ENCODE data around the gene FAM181B. TPM values are rescaled to one million over a fixed set of nuclear protein-coding genes. Genes with fewer than 3 reads are reported as not detected.

Gene FAM181B
- polyA plus RNA-seq, 1 donor (not counting 4 experiments of a cell fraction or from before 2014, with no cell fraction given) = 0.01 TPM

DNA sequence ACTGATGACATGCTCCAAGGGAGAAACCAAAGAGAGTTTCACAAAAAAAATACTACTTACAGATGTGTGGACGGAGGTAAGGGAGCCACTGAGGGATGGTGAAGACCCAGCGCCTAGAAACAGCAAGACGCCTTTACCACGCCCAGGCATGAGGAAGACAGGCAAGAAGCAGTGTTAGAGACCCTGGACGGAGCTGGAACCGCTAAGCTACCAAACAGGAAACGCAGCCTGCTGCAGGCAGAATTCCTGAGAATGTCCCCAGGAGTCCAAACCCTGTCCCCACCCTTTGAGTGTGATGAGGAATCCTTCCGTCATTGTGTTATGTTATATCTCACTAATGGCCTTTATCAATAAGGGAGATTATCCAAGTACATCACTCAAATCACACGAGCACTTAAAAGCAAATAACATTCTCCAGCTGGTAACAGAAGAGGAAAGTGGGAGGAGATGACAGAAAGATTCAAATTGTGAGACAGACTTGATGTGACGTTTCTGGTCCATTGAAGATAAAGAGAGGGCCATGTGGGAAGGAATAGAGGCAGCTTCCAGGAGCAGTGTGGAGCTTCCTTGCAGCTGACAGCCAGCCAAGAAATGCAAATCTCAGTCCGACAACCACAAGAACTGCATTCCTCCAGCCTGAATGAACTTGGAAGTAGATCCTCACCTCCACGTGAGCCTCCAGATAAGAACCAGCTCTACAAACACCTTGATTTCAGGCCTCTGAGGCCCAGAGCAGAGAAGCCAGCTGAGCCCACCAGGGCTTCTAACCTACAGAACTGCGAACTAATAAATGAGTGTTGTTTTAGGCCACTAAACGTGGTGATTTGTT lies 19.1 kb downstream of the FAM181B start:
- FAIRE-seq = no peak
- H3K4me1 ChIP-seq (ENCODE audit: control insufficient read depth, extremely low read depth, insufficient read depth, low read length) = no peaks in the 10 kb centered on the region
- H3K27ac ChIP-seq (ENCODE audit: control insufficient read depth, insufficient read depth, low read length) = no peak overlapping the region
- DNase-seq (ENCODE audit: low read depth, low spot score) = no peak
- H3K4me2 ChIP-seq (ENCODE audit: control insufficient read depth, extremely low read depth, insufficient read depth, low read depth, low read length) = no peak overlapping the region
- H2AFZ ChIP-seq (ENCODE audit: control insufficient read depth, low read length) = no peak overlapping the region
- H3K9me1 ChIP-seq (ENCODE audit: control insufficient read depth, extremely low read depth, insufficient read depth, low read length) = no peaks in the 10 kb centered on the region
- dilution Hi-C loops (cut with MboI; ENCODE audit: extremely low pct_ligation_motif_present, low sequenced_read_pairs) = loop anchor here (25.0 kb wide), 1 partner anchor 1098 kb away; no protein-coding TSS in a partner anchor
- no peak overlapping the region for H3K4me3 ChIP-seq (ENCODE audit: control insufficient read depth in 2 of 3, extremely low read depth in 1 of 3, insufficient read depth in 2 of 3, low read depth in 1 of 3, low read length in 3 of 3)
- H3K79me2 ChIP-seq (ENCODE audit: control insufficient read depth, insufficient read depth, low read length) = no peaks in the 10 kb centered on the region
- no peaks in the 10 kb centered on the region for H3K9me3 ChIP-seq (ENCODE audit: control insufficient read depth, low read depth, low read length)
- no peaks in the 10 kb centered on the region for H3K36me3 ChIP-seq (ENCODE audit: control insufficient read depth in 2 of 2, extremely low read depth in 1 of 2, insufficient read depth in 2 of 2, low read length in 2 of 2)
- TF ChIP-seq, protein P1, sequence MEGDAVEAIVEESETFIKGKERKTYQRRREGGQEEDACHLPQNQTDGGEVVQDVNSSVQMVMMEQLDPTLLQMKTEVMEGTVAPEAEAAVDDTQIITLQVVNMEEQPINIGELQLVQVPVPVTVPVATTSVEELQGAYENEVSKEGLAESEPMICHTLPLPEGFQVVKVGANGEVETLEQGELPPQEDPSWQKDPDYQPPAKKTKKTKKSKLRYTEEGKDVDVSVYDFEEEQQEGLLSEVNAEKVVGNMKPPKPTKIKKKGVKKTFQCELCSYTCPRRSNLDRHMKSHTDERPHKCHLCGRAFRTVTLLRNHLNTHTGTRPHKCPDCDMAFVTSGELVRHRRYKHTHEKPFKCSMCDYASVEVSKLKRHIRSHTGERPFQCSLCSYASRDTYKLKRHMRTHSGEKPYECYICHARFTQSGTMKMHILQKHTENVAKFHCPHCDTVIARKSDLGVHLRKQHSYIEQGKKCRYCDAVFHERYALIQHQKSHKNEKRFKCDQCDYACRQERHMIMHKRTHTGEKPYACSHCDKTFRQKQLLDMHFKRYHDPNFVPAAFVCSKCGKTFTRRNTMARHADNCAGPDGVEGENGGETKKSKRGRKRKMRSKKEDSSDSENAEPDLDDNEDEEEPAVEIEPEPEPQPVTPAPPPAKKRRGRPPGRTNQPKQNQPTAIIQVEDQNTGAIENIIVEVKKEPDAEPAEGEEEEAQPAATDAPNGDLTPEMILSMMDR (optimal IDR thresholded peaks at IDR 0.05 in 1 of 3, IDR thresholded peaks at IDR 0.05 in 1 of 3, conservative IDR thresholded peaks at IDR 0.05 in 1 of 3; ENCODE audit: extremely low read depth in 1 of 3, insufficient read depth in 2 of 3, low read length in 3 of 3) = no peak
- TF ChIP-seq EZH2 (IDR thresholded peaks at IDR 0.05; ENCODE audit: low read length) = no peak
- peaks cover 2% of the 10 kb centered on the region for H3K27me3 ChIP-seq (ENCODE audit: control insufficient read depth, extremely low read depth, insufficient read depth, low read length)
- no peaks in the 10 kb centered on the region for H4K20me1 ChIP-seq (ENCODE audit: control insufficient read depth, extremely low read depth, insufficient read depth, low read length)
- no peak overlapping the region for H3K9ac ChIP-seq (ENCODE audit: control insufficient read depth, extremely low read depth, insufficient read depth, low read length)

DNA sequence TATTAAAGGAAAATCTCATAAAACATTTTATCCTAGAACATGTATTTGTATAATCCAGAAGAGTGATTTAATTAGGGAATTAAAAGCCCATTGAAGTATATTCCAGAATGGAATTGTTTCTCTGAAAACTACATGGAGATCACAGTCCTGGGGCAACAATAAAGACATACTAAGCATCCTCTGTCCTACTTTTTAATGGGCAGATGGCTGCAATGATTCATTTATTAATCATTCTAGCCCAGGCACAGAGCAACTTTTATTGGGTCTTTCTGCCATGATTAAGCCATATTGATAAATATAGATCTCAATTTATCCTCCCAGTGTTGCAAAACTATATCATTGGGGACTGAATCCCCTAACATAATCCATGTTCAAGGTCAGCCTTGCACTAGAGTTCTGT lies 22.0 kb downstream of the FAM181B start:
- H3K9ac ChIP-seq (ENCODE audit: control insufficient read depth, extremely low read depth, insufficient read depth, low read length) = no peak overlapping the region
- H3K9me3 ChIP-seq (ENCODE audit: control insufficient read depth, low read depth, low read length) = no peaks in the 10 kb centered on the region
- H3K4me3 ChIP-seq (ENCODE audit: control insufficient read depth in 2 of 3, extremely low read depth in 1 of 3, insufficient read depth in 2 of 3, low read depth in 1 of 3, low read length in 3 of 3) = no peak overlapping the region
- DNase-seq (ENCODE audit: low read depth, low spot score) (no peak), FAIRE-seq (no peak)
- no peaks in the 10 kb centered on the region for H4K20me1 ChIP-seq (ENCODE audit: control insufficient read depth, extremely low read depth, insufficient read depth, low read length)
- no peaks in the 10 kb centered on the region for H3K79me2 ChIP-seq (ENCODE audit: control insufficient read depth, insufficient read depth, low read length)
- no peaks in the 10 kb centered on the region for H3K4me1 ChIP-seq (ENCODE audit: control insufficient read depth, extremely low read depth, insufficient read depth, low read length)
- H3K27me3 ChIP-seq (ENCODE audit: control insufficient read depth, extremely low read depth, insufficient read depth, low read length) = peaks cover 4% of the 10 kb centered on the region
- no peaks in the 10 kb centered on the region for H3K9me1 ChIP-seq (ENCODE audit: control insufficient read depth, extremely low read depth, insufficient read depth, low read length)
- no peak overlapping the region for H2AFZ ChIP-seq (ENCODE audit: control insufficient read depth, low read length)
- dilution Hi-C loops (cut with MboI; ENCODE audit: extremely low pct_ligation_motif_present, low sequenced_read_pairs) = loop anchor here (25.0 kb wide), 1 partner anchor 1101 kb away; no protein-coding TSS in a partner anchor
- TF ChIP-seq EZH2 (IDR thresholded peaks at IDR 0.05; ENCODE audit: low read length) = no peak
- TF ChIP-seq, protein P1 (optimal IDR thresholded peaks at IDR 0.05 in 1 of 3, IDR thresholded peaks at IDR 0.05 in 1 of 3, conservative IDR thresholded peaks at IDR 0.05 in 1 of 3; ENCODE audit: extremely low read depth in 1 of 3, insufficient read depth in 2 of 3, low read length in 3 of 3) = no peak
- H3K4me2 ChIP-seq (ENCODE audit: control insufficient read depth, extremely low read depth, insufficient read depth, low read depth, low read length) = no peak overlapping the region
- H3K27ac ChIP-seq (ENCODE audit: control insufficient read depth, insufficient read depth, low read length) = no peak overlapping the region
- no peaks in the 10 kb centered on the region for H3K36me3 ChIP-seq (ENCODE audit: control insufficient read depth in 2 of 2, extremely low read depth in 1 of 2, insufficient read depth in 2 of 2, low read length in 2 of 2)
